GM12873 (cell line): ENCODE results near the gene GAS7.

Experiments
- TF ChIP-seq, protein P1 (sequence below): IDR thresholded peaks from 2 replicates; pipeline ENCODE4 v1.5.1; 2012; ENCODE audit warnings: low read depth, mild to moderate bottlenecking, moderate library complexity, low read length, control low read depth; ENCODE audit not compliant: insufficient read depth; ENCODE audit errors: missing control alignments

GAS7 gene

DNA sequence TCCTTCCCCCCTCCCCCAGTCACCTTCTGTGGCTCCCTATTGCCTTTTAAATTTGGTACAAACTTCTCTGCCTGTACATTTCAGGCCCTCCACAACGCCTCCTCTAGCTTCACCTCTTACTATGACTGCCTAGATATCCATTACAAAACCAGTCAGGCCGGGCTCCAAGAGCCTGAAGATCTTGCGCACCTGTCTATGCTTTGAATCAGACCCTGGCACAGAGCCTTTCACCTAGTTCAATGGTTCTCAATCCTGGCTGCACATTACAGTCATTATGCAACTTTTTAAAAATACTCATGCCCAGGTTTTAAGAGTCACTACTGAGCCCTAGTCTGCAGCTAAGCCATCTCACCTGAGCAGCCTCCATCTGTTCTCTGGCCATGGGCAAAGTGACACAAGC lies 1.6 kb upstream of the GAS7 start:
- TF ChIP-seq, protein P1, sequence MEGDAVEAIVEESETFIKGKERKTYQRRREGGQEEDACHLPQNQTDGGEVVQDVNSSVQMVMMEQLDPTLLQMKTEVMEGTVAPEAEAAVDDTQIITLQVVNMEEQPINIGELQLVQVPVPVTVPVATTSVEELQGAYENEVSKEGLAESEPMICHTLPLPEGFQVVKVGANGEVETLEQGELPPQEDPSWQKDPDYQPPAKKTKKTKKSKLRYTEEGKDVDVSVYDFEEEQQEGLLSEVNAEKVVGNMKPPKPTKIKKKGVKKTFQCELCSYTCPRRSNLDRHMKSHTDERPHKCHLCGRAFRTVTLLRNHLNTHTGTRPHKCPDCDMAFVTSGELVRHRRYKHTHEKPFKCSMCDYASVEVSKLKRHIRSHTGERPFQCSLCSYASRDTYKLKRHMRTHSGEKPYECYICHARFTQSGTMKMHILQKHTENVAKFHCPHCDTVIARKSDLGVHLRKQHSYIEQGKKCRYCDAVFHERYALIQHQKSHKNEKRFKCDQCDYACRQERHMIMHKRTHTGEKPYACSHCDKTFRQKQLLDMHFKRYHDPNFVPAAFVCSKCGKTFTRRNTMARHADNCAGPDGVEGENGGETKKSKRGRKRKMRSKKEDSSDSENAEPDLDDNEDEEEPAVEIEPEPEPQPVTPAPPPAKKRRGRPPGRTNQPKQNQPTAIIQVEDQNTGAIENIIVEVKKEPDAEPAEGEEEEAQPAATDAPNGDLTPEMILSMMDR = no peak

DNA sequence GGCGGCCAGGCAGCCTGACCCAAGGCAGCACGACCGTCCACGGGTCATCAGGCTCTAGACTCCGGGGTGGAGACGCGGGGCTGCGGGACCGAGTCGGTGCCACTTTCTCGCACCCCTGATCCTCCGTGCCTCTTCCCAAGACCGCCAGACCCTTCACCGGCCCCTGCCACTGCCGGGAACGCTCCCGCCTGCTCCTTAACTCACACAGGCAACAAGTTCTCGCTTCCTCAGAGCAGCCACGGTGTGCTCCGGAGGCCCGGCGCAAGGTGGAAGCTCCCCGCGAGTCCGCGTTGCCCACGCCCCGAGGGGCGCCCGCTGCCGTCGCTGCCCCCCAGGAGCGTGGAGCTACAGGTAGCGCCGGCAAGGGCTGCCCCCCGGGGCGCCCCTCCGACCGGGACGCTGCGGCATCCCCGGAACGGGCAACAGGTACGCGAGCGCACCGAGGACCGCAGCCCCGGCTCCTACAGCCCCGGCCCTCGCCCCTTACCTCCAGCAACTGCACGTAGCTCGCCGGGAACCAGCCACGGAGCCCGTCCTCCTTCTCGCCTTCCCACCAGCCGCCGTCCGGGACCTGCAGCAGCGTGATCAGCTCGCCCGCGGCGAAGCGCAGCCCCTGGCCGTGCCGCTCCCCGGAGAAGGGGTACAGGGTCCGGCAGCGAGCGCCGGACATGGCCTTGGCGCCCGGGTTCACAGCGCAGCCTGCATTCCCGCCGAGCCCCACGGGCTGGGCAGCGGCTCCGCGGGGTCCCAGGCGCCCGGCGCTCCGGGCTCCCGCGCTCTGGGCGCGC lies 491 bp downstream of the GAS7 start:
- TF ChIP-seq, protein P1 = no peak

DNA sequence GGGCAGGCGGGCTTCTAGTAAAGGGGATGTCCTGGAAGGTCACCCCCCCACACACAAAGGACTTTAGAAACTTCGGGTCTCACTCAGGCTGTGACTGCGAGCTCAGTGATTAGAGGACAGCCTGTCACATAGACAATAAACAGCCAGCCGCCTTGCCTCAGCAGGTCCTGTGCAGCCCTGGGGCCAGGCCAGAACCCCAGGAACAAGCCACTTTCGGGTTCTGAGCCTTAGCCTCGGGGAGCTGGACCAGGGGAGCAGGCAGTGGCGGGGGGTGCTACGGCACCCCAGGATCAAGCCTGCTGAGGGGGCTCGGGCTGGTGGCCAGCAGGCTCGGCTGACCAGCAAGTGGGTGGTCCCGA lies 1.1 kb downstream of the GAS7 start:
- TF ChIP-seq, protein P1 = no peak

DNA sequence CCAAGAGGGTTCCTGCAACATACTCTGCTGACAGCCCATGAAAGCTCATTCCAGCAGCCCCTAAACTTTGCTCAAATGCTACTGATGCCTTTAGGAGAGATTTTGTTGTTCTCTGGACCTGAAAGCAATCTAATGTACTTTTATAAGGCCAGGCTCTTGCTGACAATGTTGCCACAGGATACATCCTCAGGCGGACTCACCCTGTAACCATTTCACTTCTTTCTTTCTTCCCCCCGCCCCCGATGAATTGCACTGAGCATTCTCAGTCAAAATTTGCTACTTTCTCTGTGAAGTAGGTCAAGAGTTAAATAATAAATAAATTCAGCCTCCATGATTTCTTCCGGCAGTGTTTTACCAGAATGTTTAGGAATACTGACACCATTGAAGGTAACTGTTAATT lies 1.5 kb downstream of the GAS7 start:
- TF ChIP-seq, protein P1 = no peak

DNA sequence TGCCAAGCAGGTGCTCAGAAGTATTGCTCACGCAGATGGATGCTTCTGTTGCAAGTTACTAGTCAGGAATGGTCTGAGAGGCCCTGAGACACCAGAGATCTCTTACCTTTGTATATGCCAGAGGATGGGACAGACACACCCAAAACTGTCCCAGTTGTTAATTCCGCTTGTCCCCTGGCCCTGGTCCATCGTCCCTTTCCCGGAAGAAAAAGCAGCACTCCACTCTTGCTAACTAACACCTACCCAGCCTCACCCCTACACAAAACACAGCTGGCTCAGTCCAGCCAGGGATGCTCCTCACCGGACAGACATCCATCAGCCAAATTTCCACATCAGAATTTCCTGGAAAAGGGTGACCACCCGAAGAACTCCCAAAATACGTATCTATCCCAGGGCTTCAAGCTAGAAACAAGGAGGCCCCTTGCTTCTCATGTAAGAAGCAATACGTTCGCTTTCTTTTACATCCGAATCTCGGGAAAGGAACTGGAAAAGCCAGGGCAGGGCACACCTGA lies 2.0 kb downstream of the GAS7 start:
- TF ChIP-seq, protein P1 = no peak

DNA sequence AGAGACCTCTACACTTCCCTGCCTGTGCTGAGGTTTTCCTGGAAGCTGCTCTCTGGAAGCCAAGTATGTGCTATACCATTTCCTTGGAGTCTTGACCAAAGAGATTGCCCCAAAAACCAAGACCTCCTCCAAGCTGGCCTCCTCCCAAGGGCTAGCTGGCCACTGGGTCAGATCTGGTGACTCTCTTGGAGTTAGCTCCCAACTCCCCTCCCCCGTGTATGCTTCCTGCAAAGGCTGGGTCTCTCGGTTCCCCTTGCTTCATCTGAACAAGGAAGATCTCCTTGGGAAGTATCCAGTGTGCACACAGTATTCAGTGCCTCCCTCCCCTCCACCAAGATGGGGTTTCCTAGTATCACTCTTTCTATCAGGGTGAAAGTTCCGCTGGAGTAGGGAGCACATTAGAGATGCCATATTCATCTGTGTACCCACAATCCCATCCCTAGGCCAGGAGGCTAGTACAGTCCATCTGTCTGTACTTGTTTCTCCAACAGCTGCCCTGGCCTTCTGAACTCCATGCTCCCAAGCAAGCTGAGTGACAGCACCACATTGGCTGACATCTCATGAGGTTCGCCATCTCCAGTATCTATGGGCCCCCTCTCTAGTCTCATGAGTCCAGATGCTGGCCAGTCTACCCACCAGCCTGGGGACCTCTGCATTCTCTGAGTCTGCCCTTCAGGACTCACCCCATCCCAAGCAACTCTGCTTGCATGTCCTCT lies 3.2 kb downstream of the GAS7 start:
- TF ChIP-seq, protein P1 = no peak

DNA sequence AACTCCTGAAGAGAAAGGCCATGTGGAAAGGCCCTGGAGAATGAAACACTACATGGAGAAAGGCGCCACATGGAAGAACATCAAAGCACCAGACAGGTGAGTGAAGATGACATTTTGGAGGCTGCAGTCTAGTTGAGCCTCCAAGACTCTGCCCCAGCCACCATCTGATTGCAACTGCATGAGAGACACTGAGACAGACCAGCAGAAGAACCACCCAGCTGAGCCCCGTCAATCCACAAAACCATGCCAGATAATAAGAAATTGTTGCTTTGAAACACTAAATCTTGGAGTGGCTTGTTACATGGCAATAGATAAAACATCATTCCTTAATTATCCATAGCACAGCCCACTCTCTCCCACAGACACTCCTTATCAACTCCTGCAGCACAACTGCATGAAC lies 4.8 kb downstream of the GAS7 start:
- TF ChIP-seq, protein P1 = no peak
